Stomach smooth muscle (tissue), 2 donors: Measurements from ENCODE around the gene AGPAT2.
A peak's percentile ranks its signal among the peaks of the same experiment; 100 is the strongest.

Source experiments
- H3K27ac ChIP-seq: one replicate; pipeline ENCODE4 v1.7.0; 2013; ENCODE audit warnings: mild to moderate bottlenecking, low read length, inconsistent platforms
- H3K27me3 ChIP-seq, 2 donors: one replicate each; pipeline ENCODE4 v1.7.0; 2013; ENCODE audit warnings: low read length in 2 of 2; ENCODE audit not compliant: insufficient read depth in 2 of 2, control insufficient read depth in 1 of 2
- H3K36me3 ChIP-seq, 2 donors: one replicate each; pipeline ENCODE4 v1.7.0; 2013; ENCODE audit warnings: low read length in 2 of 2; ENCODE audit not compliant: control insufficient read depth in 2 of 2, insufficient read depth in 2 of 2
- H3K4me1 ChIP-seq: one replicate; pipeline ENCODE4 v1.7.0; 2013; ENCODE audit warnings: low read length; ENCODE audit not compliant: control insufficient read depth, insufficient read depth
- H3K4me3 ChIP-seq, 2 donors: one replicate each; pipeline ENCODE4 v1.7.0; 2013; ENCODE audit warnings: low read length in 2 of 2
- H3K9ac ChIP-seq, 2 donors: one replicate each; pipeline ENCODE4 v1.7.0; 2013; ENCODE audit warnings: low read length in 2 of 2, mild to moderate bottlenecking in 1 of 2
- H3K9me3 ChIP-seq, 2 donors: one replicate each; pipeline ENCODE4 v1.7.0; 2013; ENCODE audit warnings: low read length in 2 of 2; ENCODE audit not compliant: control insufficient read depth in 2 of 2
- donor health status: healthy.
- donor health status: Pancreatic carcinoma.

The AGPAT2 gene

GRCh38 chr9:136686794-136687711 lies at the start of gene AGPAT2:
TSS of gene AGPAT2 (minus strand) at chr9:136687457. CDS start at chr9:136687357, 100 bp downstream.
- Histone ChIP-seq H3K9ac (peak within 1 kb of the TSS; percentile 60 to 69), H3K27me3 (no peaks in the 10 kb centered on the region), H3K36me3 (no peaks in the 10 kb centered on the region), H3K9me3 (no peaks in the 10 kb centered on the region), H3K4me3 (peak within 1 kb of the TSS; percentile 69 to 79), H3K4me1 (peaks cover 26% of the 10 kb centered on the region), H3K27ac (peak within 1 kb of the TSS; percentile 37)

- H3K27ac ChIP-seq: no peak overlapping the region
- no peak overlapping the region for H3K9ac ChIP-seq
- peaks cover 4% of the 10 kb centered on the region in 2 donors for H3K27me3 ChIP-seq
- no peaks in the 10 kb centered on the region for H3K4me1 ChIP-seq
- H3K9me3 ChIP-seq: no peaks in the 10 kb centered on the region
- H3K4me3 ChIP-seq: no peak overlapping the region
- H3K36me3 ChIP-seq: no peaks in the 10 kb centered on the region
These were observed 48.7 kb upstream of the AGPAT2 start for GRCh38 chr9:136735812-136736480.

- Histone ChIP-seq H3K4me1 (no peaks in the 10 kb centered on the region), H3K27ac (no peak overlapping the region), H3K36me3 (no peaks in the 10 kb centered on the region), H3K9me3 (no peaks in the 10 kb centered on the region), H3K27me3 (peaks cover 0 to 2% of the 10 kb centered on the region in 2 donors), H3K9ac (no peak overlapping the region), H3K4me3 (no peak overlapping the region)
These were observed 47.7 kb upstream of the AGPAT2 start for GRCh38 chr9:136734837-136735496.

- Histone ChIP-seq H3K4me1 (peaks cover 9% of the 10 kb centered on the region), H3K9ac (no peak overlapping the region), H3K27ac (no peak overlapping the region), H3K4me3 (no peak overlapping the region), H3K27me3 (no peaks in the 10 kb centered on the region), H3K36me3 (no peaks in the 10 kb centered on the region), H3K9me3 (no peaks in the 10 kb centered on the region)
These were observed 46.4 kb upstream of the AGPAT2 start for GRCh38 chr9:136733611-136734010.

- Histone ChIP-seq H3K4me1 (peaks cover 16% of the 10 kb centered on the region), H3K36me3 (no peaks in the 10 kb centered on the region), H3K9ac (no peak overlapping the region), H3K4me3 (no peak overlapping the region), H3K27me3 (no peaks in the 10 kb centered on the region), H3K9me3 (no peaks in the 10 kb centered on the region), H3K27ac (no peak overlapping the region)
These were observed 45.4 kb upstream of the AGPAT2 start for GRCh38 chr9:136732444-136733178.

GRCh38 chr9:136729926-136730325 lies 42.7 kb upstream of the AGPAT2 start:
- Histone ChIP-seq H3K9me3 (no peaks in the 10 kb centered on the region), H3K27me3 (no peaks in the 10 kb centered on the region), H3K36me3 (peaks cover 11 to 12% of the 10 kb centered on the region in 2 donors), H3K9ac (no peak overlapping the region), H3K4me3 (no peak overlapping the region), H3K27ac (no peak overlapping the region), H3K4me1 (peaks cover 40% of the 10 kb centered on the region)

GRCh38 chr9:136729144-136729543 lies 41.9 kb upstream of the AGPAT2 start:
- no peaks in the 10 kb centered on the region for H3K27me3 ChIP-seq
- peaks cover 40% of the 10 kb centered on the region for H3K4me1 ChIP-seq
- H3K36me3 ChIP-seq: peaks cover 16% of the 10 kb centered on the region in 2 donors
- H3K9ac ChIP-seq: peak overlapping the region; percentile 55 to 77
- H3K4me3 ChIP-seq: peak overlapping the region; percentile 67 to 96
- no peaks in the 10 kb centered on the region for H3K9me3 ChIP-seq
- H3K27ac ChIP-seq: no peak overlapping the region

- Histone ChIP-seq H3K9me3 (no peaks in the 10 kb centered on the region), H3K4me3 (peak overlapping the region; percentile 67 to 96), H3K9ac (peak overlapping the region; percentile 55 to 77), H3K27ac (no peak overlapping the region), H3K4me1 (peaks cover 40% of the 10 kb centered on the region), H3K27me3 (no peaks in the 10 kb centered on the region), H3K36me3 (peaks cover 21% of the 10 kb centered on the region in 2 donors)
These were observed 41.4 kb upstream of the AGPAT2 start for GRCh38 chr9:136728548-136729123.

GRCh38 chr9:136728080-136728547 lies 40.9 kb upstream of the AGPAT2 start:
- H3K9ac ChIP-seq: peak overlapping the region; percentile 77 to 90
- peaks cover 40% of the 10 kb centered on the region for H3K4me1 ChIP-seq
- H3K9me3 ChIP-seq: no peaks in the 10 kb centered on the region
- H3K36me3 ChIP-seq: peaks cover 26% of the 10 kb centered on the region in 2 donors
- H3K4me3 ChIP-seq: peak overlapping the region; percentile 67 to 96
- no peaks in the 10 kb centered on the region for H3K27me3 ChIP-seq
- H3K27ac ChIP-seq: no peak overlapping the region
